Ishikawa (cell line): ENCODE measurements around the gene AP4M1.

Experiments
- FOXM1 ChIP-seq: IDR thresholded peaks from 2 replicates; pipeline ENCODE4 v1.6.1; 2012; ENCODE audit warnings: low read depth, borderline replicate concordance
- MAX ChIP-seq: IDR thresholded peaks from 2 replicates; pipeline ENCODE4 v1.6.1; 2012
- TF ChIP-seq, protein P1 (sequence below): IDR thresholded peaks from 2 replicates; pipeline ENCODE4 v1.6.1; 2012; ENCODE audit warnings: low read depth, mild to moderate bottlenecking

GRCh38 chr7:100142461-100142860 lies 41.0 kb downstream of the AP4M1 start:
- TF ChIP-seq, protein P1, sequence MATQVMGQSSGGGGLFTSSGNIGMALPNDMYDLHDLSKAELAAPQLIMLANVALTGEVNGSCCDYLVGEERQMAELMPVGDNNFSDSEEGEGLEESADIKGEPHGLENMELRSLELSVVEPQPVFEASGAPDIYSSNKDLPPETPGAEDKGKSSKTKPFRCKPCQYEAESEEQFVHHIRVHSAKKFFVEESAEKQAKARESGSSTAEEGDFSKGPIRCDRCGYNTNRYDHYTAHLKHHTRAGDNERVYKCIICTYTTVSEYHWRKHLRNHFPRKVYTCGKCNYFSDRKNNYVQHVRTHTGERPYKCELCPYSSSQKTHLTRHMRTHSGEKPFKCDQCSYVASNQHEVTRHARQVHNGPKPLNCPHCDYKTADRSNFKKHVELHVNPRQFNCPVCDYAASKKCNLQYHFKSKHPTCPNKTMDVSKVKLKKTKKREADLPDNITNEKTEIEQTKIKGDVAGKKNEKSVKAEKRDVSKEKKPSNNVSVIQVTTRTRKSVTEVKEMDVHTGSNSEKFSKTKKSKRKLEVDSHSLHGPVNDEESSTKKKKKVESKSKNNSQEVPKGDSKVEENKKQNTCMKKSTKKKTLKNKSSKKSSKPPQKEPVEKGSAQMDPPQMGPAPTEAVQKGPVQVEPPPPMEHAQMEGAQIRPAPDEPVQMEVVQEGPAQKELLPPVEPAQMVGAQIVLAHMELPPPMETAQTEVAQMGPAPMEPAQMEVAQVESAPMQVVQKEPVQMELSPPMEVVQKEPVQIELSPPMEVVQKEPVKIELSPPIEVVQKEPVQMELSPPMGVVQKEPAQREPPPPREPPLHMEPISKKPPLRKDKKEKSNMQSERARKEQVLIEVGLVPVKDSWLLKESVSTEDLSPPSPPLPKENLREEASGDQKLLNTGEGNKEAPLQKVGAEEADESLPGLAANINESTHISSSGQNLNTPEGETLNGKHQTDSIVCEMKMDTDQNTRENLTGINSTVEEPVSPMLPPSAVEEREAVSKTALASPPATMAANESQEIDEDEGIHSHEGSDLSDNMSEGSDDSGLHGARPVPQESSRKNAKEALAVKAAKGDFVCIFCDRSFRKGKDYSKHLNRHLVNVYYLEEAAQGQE, result no peak
- TF ChIP-seq FOXM1, result no peak
- no peak for TF ChIP-seq MAX
